ENCODE data around the gene NR4A1.

DNA sequence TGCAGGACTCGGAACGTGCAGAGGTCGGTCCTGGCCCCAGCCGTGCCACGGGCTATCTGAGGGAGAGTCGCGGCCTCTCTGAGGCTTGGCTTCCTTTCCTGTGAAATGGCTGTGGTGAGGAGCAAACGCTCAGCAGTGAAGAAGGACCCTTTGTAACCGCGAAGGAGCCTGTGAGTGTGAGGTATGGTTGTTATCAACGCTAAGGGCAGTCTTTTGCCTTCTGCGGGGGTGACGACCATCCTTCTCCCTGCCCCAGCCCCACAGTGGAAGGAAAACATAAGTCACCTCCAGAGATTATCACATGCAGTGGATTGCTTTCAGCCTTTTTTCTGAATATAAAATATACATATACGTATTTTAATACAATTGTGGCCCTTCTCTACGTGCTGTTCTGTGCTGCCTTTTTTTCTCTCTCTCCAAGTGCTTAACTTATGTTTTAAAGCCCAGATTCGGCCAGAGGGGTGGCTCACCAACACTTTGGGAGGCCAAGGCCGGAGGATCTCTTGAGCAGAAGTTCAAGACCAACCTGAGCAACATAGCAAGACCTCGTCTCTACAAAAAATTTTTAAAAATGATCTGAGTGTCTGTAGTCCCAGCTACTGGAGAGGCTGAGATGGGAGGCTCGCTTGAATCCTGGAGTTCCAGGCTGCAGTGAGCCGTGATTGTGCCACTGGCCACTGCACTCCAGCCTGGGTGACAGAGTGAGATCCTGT lies 27.1 kb upstream of the NR4A1 start:
- TF ChIP-seq POLR2AphosphoS5 (IDR thresholded peaks at IDR 0.05; ENCODE audit: low read depth, low read length) (no peak), TAF1 (IDR thresholded peaks at IDR 0.05; ENCODE audit: low read depth, low read length) (no peak), SPI1 (IDR thresholded peaks at IDR 0.05; ENCODE audit: low read depth, low read length) (no peak)

All from GM12891 (cell line).